Small intestine (tissue), 16 donors: ENCODE data around the gene CLMN. TPM values are rescaled to one million over a fixed set of nuclear protein-coding genes. Genes with fewer than 3 reads are reported as not detected.

Source experiments
- DNase-seq, 2 donors: peaks; one replicate each; pipeline versions ENCODE4 v3.0.0 to v3.0.0-alpha.2; 2013
- FAIRE-seq: peaks from 2 replicates; lab custom pipeline; 2012; peaks lifted over from hg19 to GRCh38; lab: Jason Lieb, UNC
- H3K27ac ChIP-seq, 3 donors: one replicate each; pipeline ENCODE4 v1.5.1; 2013; ENCODE audit warnings: low read length in 2 of 3, mild to moderate bottlenecking in 2 of 3, control low read depth in 1 of 3, inconsistent platforms in 1 of 3, low read depth in 1 of 3, moderate library complexity in 1 of 3
- H3K27me3 ChIP-seq, 3 donors: one replicate each; pipeline ENCODE4 v1.6.1; 2013; ENCODE audit warnings: low read length in 3 of 3, inconsistent platforms in 1 of 3; ENCODE audit not compliant: control insufficient read depth in 3 of 3, insufficient read depth in 3 of 3
- H3K36me3 ChIP-seq, 3 donors: one replicate each; pipeline ENCODE4 v1.6.1; 2013; ENCODE audit warnings: low read length in 3 of 3, inconsistent platforms in 1 of 3, low read depth in 1 of 3, mild to moderate bottlenecking in 1 of 3, moderate library complexity in 1 of 3; ENCODE audit not compliant: control insufficient read depth in 3 of 3, insufficient read depth in 2 of 3
- H3K4me1 ChIP-seq, 3 donors: one replicate each; pipeline ENCODE4 v1.6.1; 2013; ENCODE audit warnings: low read length in 2 of 3, inconsistent platforms in 1 of 3, low read depth in 1 of 3, mild to moderate bottlenecking in 1 of 3, moderate library complexity in 1 of 3; ENCODE audit not compliant: control insufficient read depth in 3 of 3, insufficient read depth in 2 of 3
- H3K4me3 ChIP-seq, 3 donors: one replicate each; pipeline ENCODE4 v1.5.1; 2013; ENCODE audit warnings: low read length in 3 of 3, control low read depth in 1 of 3, inconsistent platforms in 1 of 3, low read depth in 1 of 3, mild to moderate bottlenecking in 1 of 3, moderate library complexity in 1 of 3
- H3K9me3 ChIP-seq, 2 donors: one replicate each; pipeline ENCODE4 v1.6.1; 2013; ENCODE audit warnings: low read depth in 1 of 2, low read length in 1 of 2; ENCODE audit not compliant: control insufficient read depth in 2 of 2, insufficient read depth in 1 of 2
- WGBS, 3 donors: extraction: QIAGEN DNeasy Blood & Tissue Kit; methylation state at CpG; one replicate each; pipeline ENCODE4 v1.1.7; 2013; 5-methylcytosine and 5-hydroxymethylcytosine counted together
- long read RNA-seq, 10 donors: transcript quantifications; one replicate each; lab custom pipeline, GENCODE V29; 2026
- polyA plus RNA-seq, 4 donors: library from polyadenylated mRNA; stranded (reverse) in 3 of 4; unstranded in 1 of 4; fragments of 200-250 nt in 3 of 4; fragments of 120-200 nt in 1 of 4; gene quantifications; one replicate each; pipeline versions ENCODE4 v1.2.1 to v1.2.3, GENCODE V29; 2013
- donor health status: healthy with polysubstance abuse.
- donor health status: control.
- donor health status: control.
- donor health status: Bipolar disorder and iron deficiency.
- donor health status: healthy.

CLMN gene, protein sequence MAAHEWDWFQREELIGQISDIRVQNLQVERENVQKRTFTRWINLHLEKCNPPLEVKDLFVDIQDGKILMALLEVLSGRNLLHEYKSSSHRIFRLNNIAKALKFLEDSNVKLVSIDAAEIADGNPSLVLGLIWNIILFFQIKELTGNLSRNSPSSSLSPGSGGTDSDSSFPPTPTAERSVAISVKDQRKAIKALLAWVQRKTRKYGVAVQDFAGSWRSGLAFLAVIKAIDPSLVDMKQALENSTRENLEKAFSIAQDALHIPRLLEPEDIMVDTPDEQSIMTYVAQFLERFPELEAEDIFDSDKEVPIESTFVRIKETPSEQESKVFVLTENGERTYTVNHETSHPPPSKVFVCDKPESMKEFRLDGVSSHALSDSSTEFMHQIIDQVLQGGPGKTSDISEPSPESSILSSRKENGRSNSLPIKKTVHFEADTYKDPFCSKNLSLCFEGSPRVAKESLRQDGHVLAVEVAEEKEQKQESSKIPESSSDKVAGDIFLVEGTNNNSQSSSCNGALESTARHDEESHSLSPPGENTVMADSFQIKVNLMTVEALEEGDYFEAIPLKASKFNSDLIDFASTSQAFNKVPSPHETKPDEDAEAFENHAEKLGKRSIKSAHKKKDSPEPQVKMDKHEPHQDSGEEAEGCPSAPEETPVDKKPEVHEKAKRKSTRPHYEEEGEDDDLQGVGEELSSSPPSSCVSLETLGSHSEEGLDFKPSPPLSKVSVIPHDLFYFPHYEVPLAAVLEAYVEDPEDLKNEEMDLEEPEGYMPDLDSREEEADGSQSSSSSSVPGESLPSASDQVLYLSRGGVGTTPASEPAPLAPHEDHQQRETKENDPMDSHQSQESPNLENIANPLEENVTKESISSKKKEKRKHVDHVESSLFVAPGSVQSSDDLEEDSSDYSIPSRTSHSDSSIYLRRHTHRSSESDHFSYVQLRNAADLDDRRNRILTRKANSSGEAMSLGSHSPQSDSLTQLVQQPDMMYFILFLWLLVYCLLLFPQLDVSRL
- 10 to 100 TPM in 1 of 4 donors, 1 to 10 TPM in 3; 2.9 to 25.0 (median 5.7) TPM for polyA plus RNA-seq
- long read RNA-seq, donor 1, result 0 reads
- long read RNA-seq, donor 2, result 0 reads
- long read RNA-seq, donor 3, result 0 reads
- long read RNA-seq, donor 4, result 0 reads
- long read RNA-seq, donor 5, result 0 reads
- long read RNA-seq, donor 6, result 0 reads
- long read RNA-seq, donor 7, result 0 reads
- long read RNA-seq, donor 8, result 0 reads
- long read RNA-seq, donor 9, result 0 reads
- long read RNA-seq, donor 10, partial matches to known transcripts, result 6 of 7 reads
- long read RNA-seq, donor 10, other reads (novel, unspliced or antisense), result 0 of 7 reads

DNA sequence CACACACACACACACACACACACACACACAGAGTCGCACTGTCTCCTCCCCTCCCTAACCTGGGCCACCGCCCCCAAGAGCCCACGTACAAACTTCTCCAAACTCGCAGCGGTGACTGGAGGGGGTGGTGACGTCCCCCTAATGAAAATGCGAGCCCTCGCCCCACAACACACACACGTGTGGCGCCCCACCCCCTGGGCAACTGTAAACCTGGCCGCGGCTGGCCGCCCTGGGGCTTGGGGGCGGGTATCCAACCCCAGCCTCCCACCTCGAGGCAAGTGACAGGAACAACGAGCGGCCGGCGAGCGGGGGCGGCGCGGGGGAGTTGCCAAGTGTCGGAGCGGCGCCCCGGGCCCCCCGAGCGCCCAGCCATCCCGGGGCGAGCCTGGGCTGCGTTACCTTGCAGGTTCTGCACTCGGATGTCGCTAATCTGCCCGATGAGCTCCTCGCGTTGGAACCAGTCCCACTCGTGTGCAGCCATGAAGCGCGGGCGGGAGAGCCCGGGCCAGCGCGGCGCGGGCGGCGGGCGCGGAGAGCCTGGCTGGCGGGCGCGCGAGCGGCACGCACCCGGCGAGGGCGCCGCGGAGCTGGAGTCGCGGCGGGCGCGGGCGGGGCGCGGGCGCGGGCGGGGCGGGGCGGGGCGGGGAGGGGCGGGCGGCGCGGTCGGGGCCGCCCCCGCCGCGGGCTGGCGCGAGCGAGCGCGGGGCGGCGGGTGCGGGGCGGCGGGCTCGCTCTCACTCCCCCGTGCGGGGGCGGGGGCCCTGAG lies at the start of gene CLMN:
Gene CLMN (minus strand): TSS at position 597 of the 766 bp plus-strand sequence. CDS start 116 bp downstream, at position 481.
- H3K36me3 ChIP-seq, result no peaks in the 10 kb centered on the region
- WGBS, 3 donors, result 0 to 1% (median 0%) methylated on average over 37 to 98 of the region's 98 CpGs
- no peak for FAIRE-seq
- peak within 1 kb of the TSS; percentile 61 to 89 (median 76) for H3K4me3 ChIP-seq
- no peaks in the 10 kb centered on the region for H3K9me3 ChIP-seq
- H3K27me3 ChIP-seq, result no peaks in the 10 kb centered on the region
- H3K4me1 ChIP-seq, result peaks cover 0 to 24% (median 0%) of the 10 kb centered on the region in 3 donors
- peak within 1 kb of the TSS in 2 of 3 donors; percentile 73 to 74 for H3K27ac ChIP-seq
- peak; percentile 53 to 77 for DNase-seq

DNA sequence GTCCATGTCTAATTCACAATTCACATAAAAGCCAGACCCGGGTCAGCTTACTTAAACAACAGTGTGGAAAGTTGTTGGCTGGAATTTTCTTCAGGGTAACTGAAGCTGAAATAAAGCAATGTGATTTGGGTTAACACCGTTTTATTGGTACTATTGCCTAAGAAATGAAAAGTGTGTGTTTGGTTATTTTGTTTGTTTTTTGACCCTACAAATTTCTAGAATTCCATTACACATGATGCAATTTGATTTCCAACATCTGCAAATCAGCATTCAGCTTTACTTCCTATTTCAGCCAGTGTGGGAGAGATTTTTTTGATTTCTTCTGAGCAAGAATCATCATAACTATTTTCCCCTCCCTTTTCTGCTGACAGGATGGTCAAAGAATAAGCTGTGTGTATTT lies 45.7 kb upstream of the CLMN start:
- no peaks in the 10 kb centered on the region for H3K36me3 ChIP-seq
- no peak for FAIRE-seq
- H3K27me3 ChIP-seq, result peaks cover 0 to 7% (median 4%) of the 10 kb centered on the region in 3 donors
- no peaks in the 10 kb centered on the region for H3K9me3 ChIP-seq
- no peak for DNase-seq
- H3K4me3 ChIP-seq, result no peak overlapping the region
- no peak overlapping the region for H3K27ac ChIP-seq
- H3K4me1 ChIP-seq, result peaks cover 0 to 10% (median 0%) of the 10 kb centered on the region in 3 donors
- 67 to 92% (median 76%) methylated on average over 2 of the region's 2 CpGs for WGBS, 3 donors

DNA sequence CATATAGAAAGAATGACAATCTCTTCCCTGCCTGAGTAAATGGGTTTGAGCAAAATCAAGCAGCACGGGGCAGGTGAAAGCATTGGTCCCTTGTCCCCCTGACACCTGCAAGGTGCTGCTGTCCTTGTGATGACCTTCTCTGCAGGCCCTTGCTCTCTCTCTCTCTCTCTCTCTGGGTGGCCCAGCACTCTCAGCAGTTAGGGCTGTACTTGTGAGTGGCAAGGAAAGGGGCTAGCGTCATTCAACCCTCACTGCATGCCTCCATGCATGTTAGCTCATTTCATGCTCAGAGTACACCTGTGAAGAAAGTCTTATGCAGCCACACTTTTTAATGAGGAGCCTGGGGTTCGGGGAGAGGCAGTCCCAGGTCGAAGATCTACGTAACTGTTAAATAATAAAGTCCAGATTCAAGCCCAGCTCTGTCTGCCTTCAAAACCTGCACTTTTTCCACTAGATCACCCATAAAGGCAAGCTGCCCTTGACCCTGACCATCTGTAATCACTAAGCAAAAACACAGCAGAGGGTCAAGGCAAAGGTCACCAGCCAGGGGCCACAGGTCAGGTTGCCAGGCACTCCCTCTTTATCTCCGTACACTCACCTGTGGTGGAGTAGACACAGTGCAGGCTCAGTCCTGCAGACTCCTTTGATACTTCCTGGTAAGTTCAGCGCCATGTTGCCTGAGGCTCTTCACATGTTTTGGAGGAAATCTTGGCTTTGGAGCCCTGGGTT lies 44.9 kb upstream of the CLMN start:
- Histone ChIP-seq H3K4me1 (peaks cover 0 to 11% (median 0%) of the 10 kb centered on the region in 3 donors), H3K27me3 (peaks cover 0 to 9% (median 8%) of the 10 kb centered on the region in 3 donors), H3K4me3 (no peak overlapping the region), H3K27ac (no peak overlapping the region), H3K36me3 (no peaks in the 10 kb centered on the region), H3K9me3 (no peaks in the 10 kb centered on the region)
- DNase-seq (no peak), FAIRE-seq (no peak)
- 67 to 77% (median 71%) methylated on average over 7 of the region's 7 CpGs for WGBS, 3 donors

DNA sequence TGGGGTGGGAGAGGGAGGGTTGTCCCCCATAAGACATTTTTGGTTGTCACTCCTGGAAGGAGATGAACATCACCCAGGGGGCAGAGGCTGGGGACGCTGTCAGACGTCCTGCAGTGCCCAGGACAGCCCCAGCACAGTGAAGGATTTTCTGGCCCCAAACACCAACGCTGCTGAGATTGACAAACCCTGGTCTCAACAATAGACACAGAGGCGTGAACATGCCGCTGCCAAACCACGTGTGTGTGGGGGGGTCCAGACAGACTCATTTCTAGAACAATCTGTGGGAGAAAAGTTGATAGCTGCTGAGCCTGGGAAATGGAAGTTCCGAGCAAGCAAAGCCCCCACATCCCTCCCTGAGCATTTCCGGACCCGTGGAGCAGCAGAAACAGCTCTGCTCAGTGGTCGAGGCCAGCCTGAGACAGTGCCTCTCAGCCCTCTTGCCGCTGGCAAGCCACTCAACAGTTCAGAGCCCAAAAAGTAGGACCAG lies 43.8 kb upstream of the CLMN start:
- Histone ChIP-seq H3K4me1 (peaks cover 0 to 11% (median 0%) of the 10 kb centered on the region in 3 donors), H3K4me3 (no peak overlapping the region), H3K9me3 (no peaks in the 10 kb centered on the region), H3K27ac (no peak overlapping the region), H3K27me3 (peaks cover 0 to 9% (median 8%) of the 10 kb centered on the region in 3 donors), H3K36me3 (no peaks in the 10 kb centered on the region)
- 71 to 89% (median 72%) methylated on average over 11 of the region's 11 CpGs for WGBS, 3 donors
- no peak for DNase-seq
- no peak for FAIRE-seq

DNA sequence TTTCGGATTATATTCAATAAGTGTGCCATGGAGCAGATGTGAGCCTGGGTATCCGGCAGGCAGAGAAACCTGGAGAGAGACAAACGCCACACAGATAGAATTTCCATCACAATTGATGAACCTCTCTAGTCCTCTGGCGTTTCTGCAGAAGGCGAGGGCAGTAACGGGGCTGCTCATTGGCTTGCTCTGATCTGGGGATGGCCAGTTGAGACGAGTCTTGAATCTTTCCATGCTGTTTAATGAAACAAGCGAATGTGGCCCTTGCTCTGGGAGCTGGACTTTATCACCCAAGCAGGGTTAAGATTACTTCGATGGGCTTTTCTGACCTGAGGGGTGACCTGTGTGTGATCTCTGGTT lies 42.4 kb upstream of the CLMN start:
- 32 to 56% (median 45%) methylated on average over 9 of the region's 9 CpGs for WGBS, 3 donors
- H3K4me3 ChIP-seq, result no peak overlapping the region

DNA sequence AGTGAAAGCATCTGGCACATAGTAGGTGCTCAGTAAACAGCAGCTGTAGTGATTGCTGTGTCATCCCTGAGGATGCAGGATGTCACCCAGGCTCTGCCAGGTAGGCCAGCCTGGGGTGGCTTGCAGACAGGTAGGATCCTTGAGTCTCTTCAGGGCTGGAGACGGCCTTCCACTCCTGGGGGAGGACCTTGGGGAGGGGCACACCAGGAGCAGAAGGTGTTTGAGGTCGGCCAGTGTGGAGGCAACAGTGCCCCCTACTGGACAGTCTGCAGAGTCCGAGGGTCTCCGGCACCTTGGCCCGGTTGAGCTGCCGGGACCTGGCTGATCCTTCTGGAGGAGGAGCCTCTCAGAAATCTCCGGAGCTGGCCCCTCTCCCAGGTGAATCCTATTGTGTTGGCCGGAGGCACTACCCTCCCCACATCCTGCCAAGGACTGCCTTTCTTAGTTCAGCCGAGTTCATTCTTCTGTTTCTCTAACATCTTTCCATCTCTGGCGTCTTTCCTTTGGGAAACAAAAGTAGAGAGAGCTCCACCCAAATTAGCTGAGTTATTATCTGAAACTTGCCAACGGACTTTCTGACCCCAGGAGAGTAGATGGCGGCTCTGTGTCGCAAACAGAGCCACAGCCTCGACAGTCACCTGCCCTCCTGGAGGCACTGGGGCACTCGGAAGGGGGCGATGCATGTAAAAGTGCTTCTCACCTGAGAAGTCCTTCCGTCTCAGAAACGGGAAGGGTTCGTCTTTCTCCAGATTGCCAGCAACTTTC lies 41.8 kb upstream of the CLMN start:
- FAIRE-seq (no peak), DNase-seq (peak; percentile 62 to 65)
- Histone ChIP-seq H3K9me3 (no peaks in the 10 kb centered on the region), H3K4me3 (peak overlapping the region in 1 of 3 donors; percentile 5), H3K4me1 (peaks cover 0 to 11% (median 0%) of the 10 kb centered on the region in 3 donors), H3K27ac (no peak overlapping the region), H3K36me3 (no peaks in the 10 kb centered on the region), H3K27me3 (peaks cover 0 to 9% (median 8%) of the 10 kb centered on the region in 3 donors)
- 7 to 21% (median 16%) methylated on average over 19 of the region's 19 CpGs for WGBS, 3 donors

More for the DNA sequence above, 42.4 kb upstream of the CLMN start:
- no peak for DNase-seq
- Histone ChIP-seq H3K4me1 (peaks cover 0 to 11% (median 0%) of the 10 kb centered on the region in 3 donors), H3K27ac (no peak overlapping the region), H3K9me3 (no peaks in the 10 kb centered on the region), H3K36me3 (no peaks in the 10 kb centered on the region), H3K27me3 (peaks cover 0 to 9% (median 8%) of the 10 kb centered on the region in 3 donors)
- FAIRE-seq, result no peak
